OCI-LY1 (cell line): ENCODE data around the gene PCDHGA1.

Source experiments
- H2AFZ ChIP-seq: fragments of 200-600 bp; sonication (generic), shearing (Covaris generic); 2 replicates; pipeline ENCODE4 v1.6.0; 2014; ENCODE audit warnings: antibody characterized with exemption, mild to moderate bottlenecking, low read length
- H3F3A ChIP-seq: fragments of 200-600 bp; sonication (generic), shearing (Covaris generic); 2 replicates; pipeline ENCODE4 v1.6.0; 2014; ENCODE audit warnings: mild to moderate bottlenecking, antibody characterized with exemption, low read length, moderate library complexity; ENCODE audit not compliant: insufficient read depth
- H3K27ac ChIP-seq: fragments of 200-600 bp; sonication (generic); 2 replicates; pipeline ENCODE4 v1.5.1; 2014; ENCODE audit warnings: low read length, mixed run types, mild to moderate bottlenecking, low read depth; ENCODE audit not compliant: poor library complexity, severe bottlenecking
- H3K27me3 ChIP-seq: fragments of 200-600 bp; sonication (generic); 2 replicates; pipeline ENCODE4 v1.6.0; 2014; ENCODE audit warnings: antibody characterized with exemption, mild to moderate bottlenecking, low read length, moderate library complexity; ENCODE audit not compliant: insufficient read depth
- H3K36me3 ChIP-seq: fragments of 200-600 bp; sonication (generic); 2 replicates; pipeline ENCODE4 v1.6.1; 2014; ENCODE audit warnings: mild to moderate bottlenecking, antibody characterized with exemption, low read length, moderate library complexity, mixed read lengths; ENCODE audit not compliant: insufficient read depth
- H3K4me1 ChIP-seq: fragments of 200-600 bp; sonication (generic); 2 replicates; pipeline ENCODE4 v1.5.1; 2014; ENCODE audit warnings: mild to moderate bottlenecking, low read length, moderate library complexity; ENCODE audit not compliant: insufficient read depth, severe bottlenecking
- H3K4me2 ChIP-seq: fragments of 200-600 bp; sonication (generic), shearing (Covaris generic); 2 replicates; pipeline ENCODE4 v1.6.1; 2014; ENCODE audit warnings: low read length
- H3K4me3 ChIP-seq: fragments of 200-600 bp; sonication (generic); 2 replicates; pipeline ENCODE4 v1.5.1; 2014; ENCODE audit warnings: low read length, low read depth, mild to moderate bottlenecking, mixed read lengths; ENCODE audit not compliant: poor library complexity, severe bottlenecking
- H3K79me2 ChIP-seq: fragments of 200-600 bp; shearing (Covaris generic); 2 replicates; pipeline ENCODE4 v1.6.1; 2016; ENCODE audit warnings: mixed run types, low read length, mixed read lengths; ENCODE audit not compliant: insufficient read depth
- H3K9ac ChIP-seq: fragments of 200-600 bp; sonication (generic), shearing (Covaris generic); 2 replicates; pipeline ENCODE4 v1.6.1; 2014; ENCODE audit warnings: mild to moderate bottlenecking, low read length, mixed read lengths
- H3K9me2 ChIP-seq: fragments of 200-600 bp; sonication (generic), shearing (Covaris generic); 2 replicates; pipeline ENCODE4 v1.6.1; 2014; ENCODE audit warnings: low read depth, mild to moderate bottlenecking, low read length, mixed read lengths
- H3K9me3 ChIP-seq: fragments of 200-600 bp; shearing (Covaris generic); 2 replicates; pipeline ENCODE4 v1.6.1; 2014; ENCODE audit warnings: low read length, mixed read lengths
- H4K20me1 ChIP-seq: fragments of 200-600 bp; sonication (generic), shearing (Covaris generic); 2 replicates; pipeline ENCODE4 v1.6.0; 2016; ENCODE audit warnings: mild to moderate bottlenecking, low read length; ENCODE audit not compliant: insufficient read depth
- CTCF ChIP-seq: fragments of 200-600 bp; sonication (generic), shearing (Covaris generic); IDR thresholded peaks from 2 replicates; pipeline ENCODE4 v1.5.1; 2017; ENCODE audit warnings: mild to moderate bottlenecking, antibody characterized with exemption, low read length, moderate library complexity, mixed read lengths
- EZH2 ChIP-seq: fragments of 200-600 bp; sonication (generic), shearing (Covaris generic); IDR thresholded peaks from 2 replicates; pipeline ENCODE4 v1.8.0; 2017; ENCODE audit warnings: borderline replicate concordance, mixed run types, mild to moderate bottlenecking, antibody characterized with exemption, low read length, moderate library complexity, mixed read lengths

PCDHGA1 gene

DNA sequence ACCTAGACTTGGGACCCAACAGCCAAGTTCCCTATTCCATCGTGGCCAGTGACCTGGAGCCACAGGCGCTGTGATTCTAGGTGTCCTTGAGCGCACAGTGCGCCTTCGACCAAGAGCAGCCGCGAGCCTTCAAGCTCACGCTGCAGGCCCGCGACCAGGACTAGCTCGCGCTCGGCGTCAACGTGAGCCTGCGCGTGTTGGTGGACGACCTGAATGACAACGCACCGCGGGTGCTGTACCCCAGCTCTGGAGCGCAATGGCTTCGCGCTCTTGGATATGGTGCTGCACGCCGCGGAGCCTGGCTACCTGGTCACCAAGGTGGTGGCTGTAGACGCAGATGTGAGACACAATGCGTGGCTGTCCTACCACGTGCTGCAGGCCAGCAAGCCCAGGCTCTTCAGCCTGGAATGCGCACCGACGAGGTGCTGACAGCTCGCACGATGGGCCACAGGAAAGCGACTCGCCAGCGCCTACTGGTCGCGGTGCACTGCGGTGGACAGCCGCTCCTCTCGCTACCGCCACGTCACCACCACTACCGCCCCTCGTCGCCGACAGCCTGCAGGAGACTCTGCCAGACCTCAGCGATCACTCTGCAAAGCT lies 111.4 kb downstream of the PCDHGA1 start:
- no peaks in the 10 kb centered on the region for H3F3A ChIP-seq

GRCh38 chr5:141465351-141465750 lies 135.0 kb downstream of the PCDHGA1 start:
- Histone ChIP-seq H3K9me3 (no peaks in the 10 kb centered on the region), H3F3A (no peaks in the 10 kb centered on the region), H3K4me1 (no peaks in the 10 kb centered on the region), H3K79me2 (no peaks in the 10 kb centered on the region), H3K36me3 (no peaks in the 10 kb centered on the region), H4K20me1 (no peaks in the 10 kb centered on the region), H3K4me3 (no peak overlapping the region), H3K9me2 (no peaks in the 10 kb centered on the region), H3K9ac (no peak overlapping the region), H3K27me3 (no peaks in the 10 kb centered on the region), H2AFZ (no peak overlapping the region), H3K27ac (no peak overlapping the region), H3K4me2 (no peak overlapping the region)
- no peak for TF ChIP-seq EZH2

More for the DNA sequence above, 111.4 kb downstream of the PCDHGA1 start:
- Histone ChIP-seq H3K9me2 (no peaks in the 10 kb centered on the region), H3K4me1 (no peaks in the 10 kb centered on the region), H3K9me3 (no peaks in the 10 kb centered on the region), H3K36me3 (no peaks in the 10 kb centered on the region), H3K9ac (no peak overlapping the region), H2AFZ (no peak overlapping the region), H3K79me2 (no peaks in the 10 kb centered on the region), H3K27ac (no peak overlapping the region), H3K4me3 (no peak overlapping the region), H4K20me1 (no peaks in the 10 kb centered on the region), H3K27me3 (no peaks in the 10 kb centered on the region), H3K4me2 (no peak overlapping the region)
- TF ChIP-seq CTCF, result no peak
- TF ChIP-seq EZH2, result no peak

- Histone ChIP-seq H3K36me3 (no peaks in the 10 kb centered on the region), H2AFZ (no peak within 1 kb of the TSS), H3K4me1 (peaks cover 31% of the 10 kb centered on the region)
These were observed 145.4 kb downstream of the PCDHGA1 start, which contains the start of gene PCDHGC3 for GRCh38 chr5:141475625-141476131. Gene PCDHGC3, plus strand, starts transcription at chr5:141475966. Its CDS starts 151 bp downstream, at chr5:141476117.

More at GRCh38 chr5:141475625-141476131, 145.4 kb downstream of the PCDHGA1 start, which contains the start of gene PCDHGC3:
- Histone ChIP-seq H3K27ac (no peak within 1 kb of the TSS), H4K20me1 (no peaks in the 10 kb centered on the region), H3F3A (no peaks in the 10 kb centered on the region), H3K9me3 (no peaks in the 10 kb centered on the region), H3K79me2 (no peaks in the 10 kb centered on the region), H3K27me3 (peaks cover 9% of the 10 kb centered on the region; the same call in 1 of the 2 replicates), H3K9me2 (no peaks in the 10 kb centered on the region), H3K9ac (peak within 1 kb of the TSS; percentile 44; the same call in 1 of the 2 replicates), H3K4me3 (peak within 1 kb of the TSS; percentile 60), H3K4me2 (peak within 1 kb of the TSS; percentile 83)
- TF ChIP-seq EZH2, result no peak
- TF ChIP-seq CTCF, result peak; percentile 47; the same call in 1 of the 2 replicates
